Subcutaneous adipose tissue (tissue), 4 donors: ENCODE data around the gene PIK3C2G. TPM values are rescaled to one million over a fixed set of nuclear protein-coding genes. Genes with fewer than 3 reads are reported as not detected.

Experiments
- CTCF ChIP-seq: fragments of 450-650 bp; IDR thresholded peaks from one replicate; pipeline ENCODE4 v1.5.1; 2016; ENCODE audit warnings: low read depth, mild to moderate bottlenecking, control low read depth, antibody characterized with exemption, moderate library complexity
- total RNA-seq, 4 donors: library from RNA; depleted of rRNA; stranded (reverse); fragments of >200 nt; gene quantifications; one replicate each; pipeline ENCODE4 v1.1.0, GENCODE V29; 2016

The PIK3C2G gene
- total RNA-seq, 4 donors from 2014 or later = 0.19 to 0.22 TPM; not detected in 2

- TF ChIP-seq CTCF = no peak
These were observed 18.1 kb upstream of the PIK3C2G start for GRCh38 chr12:18243238-18243637.

GRCh38 chr12:18246066-18246465, 15.3 kb upstream of the PIK3C2G start:
- TF ChIP-seq CTCF = no peak

- TF ChIP-seq CTCF = no peak
These were observed 10.9 kb upstream of the PIK3C2G start for GRCh38 chr12:18250313-18250916.

- no peak for TF ChIP-seq CTCF
These were observed 7.2 kb upstream of the PIK3C2G start for GRCh38 chr12:18254081-18254480.

- TF ChIP-seq CTCF = no peak
These were observed 4.1 kb upstream of the PIK3C2G start for GRCh38 chr12:18257251-18257650.

GRCh38 chr12:18258929-18259328, 2.4 kb upstream of the PIK3C2G start:
- no peak for TF ChIP-seq CTCF

GRCh38 chr12:18259906-18260682, 1.2 kb upstream of the PIK3C2G start:
- TF ChIP-seq CTCF = no peak
